B cell (primary cell): ENCODE measurements around the gene SNTG2.

Experiments
- EZH2 ChIP-seq: IDR thresholded peaks from 2 replicates; pipeline ENCODE4 v1.6.1; 2012; ENCODE audit warnings: borderline replicate concordance, low read depth, mild to moderate bottlenecking, moderate library complexity, low read length; ENCODE audit not compliant: insufficient read depth, poor library complexity, severe bottlenecking
- TF ChIP-seq, protein P1 (sequence below): fragments of 200-600 bp; IDR thresholded peaks from one replicate; pipeline ENCODE4 v1.8.0; 2022; ENCODE audit warnings: antibody characterized with exemption, mild to moderate bottlenecking

DNA sequence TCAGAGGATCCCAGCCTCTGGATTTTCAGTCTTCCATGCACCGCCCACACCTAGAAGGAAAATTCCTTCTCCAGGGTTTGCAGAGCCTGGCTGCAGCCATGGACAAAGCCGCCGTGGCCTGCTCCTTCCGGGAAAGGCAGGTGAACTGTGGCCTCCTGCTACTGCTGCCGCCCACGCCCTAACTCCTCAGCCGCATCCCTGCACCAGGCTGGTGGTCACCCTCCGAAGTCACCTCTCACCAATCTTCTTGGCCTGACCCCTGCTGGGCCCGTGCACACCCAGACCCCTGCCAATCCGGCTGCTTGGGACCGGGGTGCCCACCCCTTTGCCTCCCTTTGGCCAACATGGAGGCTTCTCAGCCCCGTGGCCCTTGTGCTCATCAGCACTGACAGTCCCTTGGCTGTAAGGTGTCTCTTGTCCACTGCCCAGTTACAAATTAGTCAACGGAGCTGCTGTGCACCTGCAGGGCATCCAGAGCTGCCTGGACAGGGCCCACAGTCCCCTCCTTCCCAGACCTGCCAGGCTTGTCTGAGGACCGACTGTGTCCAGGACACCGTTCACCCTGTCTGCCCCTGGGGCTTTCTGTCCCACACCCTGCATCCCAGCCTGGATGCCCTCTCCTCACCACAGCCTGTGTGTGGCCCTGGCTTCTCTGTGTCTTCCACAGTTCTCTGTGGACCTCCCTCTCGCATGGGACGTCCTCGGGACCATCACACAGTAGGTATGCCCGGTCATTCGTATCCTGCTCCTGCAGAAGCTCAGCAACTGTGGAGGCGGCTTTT, 332.6 kb downstream of the SNTG2 start:
- TF ChIP-seq, protein P1, sequence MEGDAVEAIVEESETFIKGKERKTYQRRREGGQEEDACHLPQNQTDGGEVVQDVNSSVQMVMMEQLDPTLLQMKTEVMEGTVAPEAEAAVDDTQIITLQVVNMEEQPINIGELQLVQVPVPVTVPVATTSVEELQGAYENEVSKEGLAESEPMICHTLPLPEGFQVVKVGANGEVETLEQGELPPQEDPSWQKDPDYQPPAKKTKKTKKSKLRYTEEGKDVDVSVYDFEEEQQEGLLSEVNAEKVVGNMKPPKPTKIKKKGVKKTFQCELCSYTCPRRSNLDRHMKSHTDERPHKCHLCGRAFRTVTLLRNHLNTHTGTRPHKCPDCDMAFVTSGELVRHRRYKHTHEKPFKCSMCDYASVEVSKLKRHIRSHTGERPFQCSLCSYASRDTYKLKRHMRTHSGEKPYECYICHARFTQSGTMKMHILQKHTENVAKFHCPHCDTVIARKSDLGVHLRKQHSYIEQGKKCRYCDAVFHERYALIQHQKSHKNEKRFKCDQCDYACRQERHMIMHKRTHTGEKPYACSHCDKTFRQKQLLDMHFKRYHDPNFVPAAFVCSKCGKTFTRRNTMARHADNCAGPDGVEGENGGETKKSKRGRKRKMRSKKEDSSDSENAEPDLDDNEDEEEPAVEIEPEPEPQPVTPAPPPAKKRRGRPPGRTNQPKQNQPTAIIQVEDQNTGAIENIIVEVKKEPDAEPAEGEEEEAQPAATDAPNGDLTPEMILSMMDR: no peak
- TF ChIP-seq EZH2: no peak
